B cell (primary cell): ENCODE results near the gene MARCOL. TPM values are rescaled to one million over a fixed set of nuclear protein-coding genes. Genes with fewer than 3 reads are reported as not detected.

Source experiments
- ATAC-seq: fragments of 200-7000 bp; cut with Tn5 transposase; one replicate; pipeline ENCODE4 v1.10.0; 2021; ENCODE audit warnings: low read depth, mild to moderate bottlenecking, moderate number of reproducible peaks, moderate library complexity
- CTCF ChIA-PET: fragments of 350-600 bp; sonication (Branson Sonifier 250); formaldehyde crosslinking; loops from one replicate; lab custom pipeline; 2021; ENCODE audit warnings: antibody characterized with exemption, inconsistent platforms; lab: Charles Lee
- POLR2A ChIA-PET: fragments of 350-600 bp; sonication (Branson Sonifier 250); formaldehyde crosslinking; loops from one replicate; lab custom pipeline; 2021; ENCODE audit warnings: antibody characterized with exemption; lab: Charles Lee
- DNase-seq: peaks from one replicate; pipeline ENCODE4 v3.0.0; 2013
- H2AFZ ChIP-seq: 2 replicates; pipeline ENCODE4 v1.6.1; 2012; ENCODE audit warnings: mild to moderate bottlenecking, low read depth, low read length; ENCODE audit not compliant: insufficient read depth, poor library complexity, severe bottlenecking
- H3K27ac ChIP-seq, 2 donors: 1 replicate in 1 of 2; 2 replicates in 1 of 2; pipeline ENCODE4 v1.5.1; 2012 to 2013; ENCODE audit warnings: low read length in 2 of 2, mild to moderate bottlenecking in 2 of 2, moderate library complexity in 1 of 2
- H3K27me3 ChIP-seq, 4 experiments: fragments of 200-600 bp in 1 of 4; sonication (generic) in 1 of 4; replicated peaks in 1 of 4; 1 replicate in 2 of 4; 2 replicates in 2 of 4; pipeline versions ENCODE4 v1.6.1 to v1.7.0; 2013 to 2016; ENCODE audit warnings: low read length in 3 of 4, mild to moderate bottlenecking in 2 of 4, mixed read lengths in 1 of 4, moderate library complexity in 1 of 4; ENCODE audit not compliant: insufficient read depth in 4 of 4, control insufficient read depth in 3 of 4; ENCODE audit errors: control extremely low read depth in 1 of 4
- H3K36me3 ChIP-seq, 2 experiments: replicated peaks in 1 of 2; 1 replicate in 1 of 2; 2 replicates in 1 of 2; pipeline versions ENCODE4 v1.6.1 to v1.7.1; 2013; ENCODE audit warnings: low read length in 1 of 2; ENCODE audit not compliant: insufficient read depth in 2 of 2, control insufficient read depth in 1 of 2; ENCODE audit errors: control extremely low read depth in 1 of 2, extremely low read depth in 1 of 2
- H3K4me1 ChIP-seq, 2 donors: fragments of 200-600 bp in 1 of 2; sonication (generic) in 1 of 2; 1 replicate in 1 of 2; 2 replicates in 1 of 2; pipeline versions ENCODE4 v1.5.1 to v1.6.1; 2013 to 2017; ENCODE audit warnings: low read length in 2 of 2; ENCODE audit not compliant: control insufficient read depth in 2 of 2, insufficient read depth in 2 of 2
- H3K4me2 ChIP-seq: replicated peaks from 2 replicates; pipeline ENCODE3; 2012; ENCODE audit warnings: mild to moderate bottlenecking, low read depth, low read length; ENCODE audit not compliant: poor library complexity, severe bottlenecking
- H3K4me3 ChIP-seq, 5 experiments: fragments of 200-600 bp in 1 of 5; sonication (generic) in 1 of 5; 1 replicate in 3 of 5; 2 replicates in 2 of 5; pipeline versions ENCODE4 v1.5.1 to v1.7.0; 2011 to 2016; ENCODE audit warnings: low read length in 4 of 5, mild to moderate bottlenecking in 4 of 5, low read depth in 2 of 5, control low read depth in 1 of 5, moderate library complexity in 1 of 5; ENCODE audit not compliant: insufficient read depth in 1 of 5; ENCODE audit errors: control extremely low read depth in 1 of 5, extremely low read depth in 1 of 5
- H3K79me2 ChIP-seq: fragments of 200-600 bp; sonication (generic); one replicate; pipeline ENCODE4 v1.6.0; 2016; ENCODE audit warnings: low read length; ENCODE audit not compliant: control insufficient read depth, insufficient read depth
- H3K9ac ChIP-seq: fragments of 200-600 bp; sonication (generic); 2 replicates; pipeline ENCODE4 v1.6.1; 2017; ENCODE audit warnings: mild to moderate bottlenecking, low read length, moderate library complexity
- H3K9me3 ChIP-seq, 3 donors: one replicate each; pipeline versions ENCODE4 v1.6.1 to v1.7.1; 2013; ENCODE audit warnings: low read length in 2 of 3; ENCODE audit not compliant: control insufficient read depth in 2 of 3, insufficient read depth in 1 of 3; ENCODE audit errors: control extremely low read depth in 1 of 3
- H4K20me1 ChIP-seq: 2 replicates; pipeline ENCODE4 v1.6.0; 2012; ENCODE audit warnings: mild to moderate bottlenecking, low read length; ENCODE audit not compliant: insufficient read depth, control insufficient read depth, poor library complexity, severe bottlenecking
- H3K27ac Mint-ChIP-seq: one replicate; pipeline ENCODE4 v1.8.0; 2021; ENCODE audit warnings: mixed read lengths
- H3K27me3 Mint-ChIP-seq: one replicate; pipeline ENCODE4 v1.8.0; 2021; ENCODE audit warnings: mixed read lengths
- H3K4me1 Mint-ChIP-seq: one replicate; pipeline ENCODE4 v1.8.0; 2021; ENCODE audit warnings: mixed read lengths
- H3K4me3 Mint-ChIP-seq: one replicate; pipeline ENCODE4 v1.8.0; 2021; ENCODE audit warnings: mixed read lengths
- H3K9me3 Mint-ChIP-seq: one replicate; pipeline ENCODE4 v1.8.0; 2022; ENCODE audit warnings: mixed read lengths; ENCODE audit not compliant: insufficient read depth
- EZH2 ChIP-seq: IDR thresholded peaks from 2 replicates; pipeline ENCODE4 v1.6.1; 2012; ENCODE audit warnings: borderline replicate concordance, low read depth, mild to moderate bottlenecking, moderate library complexity, low read length; ENCODE audit not compliant: insufficient read depth, poor library complexity, severe bottlenecking
- WGBS: methylation state at CpG from one replicate; pipeline ENCODE4 v1.1.5; 2013; ENCODE audit warnings: missing lambda C conversion rate; ENCODE audit not compliant: insufficient coverage; 5-methylcytosine and 5-hydroxymethylcytosine counted together
- intact Hi-C: fragments of 100-400 bp; cut with micrococcal nuclease; formaldehyde crosslinking; loops from one replicate; pipeline ENCODE4 v1.10.0; 2022
- polyA plus RNA-seq: library from polyadenylated mRNA; depleted of rRNA; stranded (reverse); fragments of >200 nt; gene quantifications from 2 replicates; pipeline ENCODE4 v1.2.3, GENCODE V29; 2012
- total RNA-seq, 2 donors: library from RNA; stranded (reverse); fragments of 120-200 nt in 1 of 2; gene quantifications; 1 replicate in 1 of 2; 2 replicates in 1 of 2; pipeline versions ENCODE4 v1.2.3 to v1.2.4, GENCODE V29; 2013 to 2022
- TF ChIP-seq, protein P1 (sequence below): fragments of 200-600 bp; IDR thresholded peaks from one replicate; pipeline ENCODE4 v1.8.0; 2022; ENCODE audit warnings: antibody characterized with exemption, mild to moderate bottlenecking

MARCOL gene
- total and polyA plus RNA-seq, 2 donors (not counting 1 experiment from before 2014, with no cell fraction given): not detected

DNA sequence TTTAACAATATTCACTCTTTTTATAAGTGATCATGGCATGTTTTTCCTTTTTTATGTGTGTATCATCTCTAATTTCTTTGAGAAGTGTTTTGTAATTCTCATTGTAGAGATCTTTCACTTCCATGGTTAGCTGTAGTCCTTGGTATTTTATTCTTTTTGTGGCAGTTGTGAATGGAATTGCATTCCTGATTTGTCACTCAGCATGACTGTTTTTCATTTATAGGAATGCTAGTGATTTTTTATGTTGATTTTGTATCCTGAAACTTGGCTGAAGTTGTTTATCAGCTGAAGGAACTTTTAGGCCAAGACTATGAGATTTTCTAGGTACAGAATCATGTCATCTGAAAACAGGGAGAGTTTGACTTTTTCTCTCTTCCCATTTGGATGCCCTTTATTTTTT, 17.1 kb downstream of the MARCOL start:
- TF ChIP-seq, protein P1, sequence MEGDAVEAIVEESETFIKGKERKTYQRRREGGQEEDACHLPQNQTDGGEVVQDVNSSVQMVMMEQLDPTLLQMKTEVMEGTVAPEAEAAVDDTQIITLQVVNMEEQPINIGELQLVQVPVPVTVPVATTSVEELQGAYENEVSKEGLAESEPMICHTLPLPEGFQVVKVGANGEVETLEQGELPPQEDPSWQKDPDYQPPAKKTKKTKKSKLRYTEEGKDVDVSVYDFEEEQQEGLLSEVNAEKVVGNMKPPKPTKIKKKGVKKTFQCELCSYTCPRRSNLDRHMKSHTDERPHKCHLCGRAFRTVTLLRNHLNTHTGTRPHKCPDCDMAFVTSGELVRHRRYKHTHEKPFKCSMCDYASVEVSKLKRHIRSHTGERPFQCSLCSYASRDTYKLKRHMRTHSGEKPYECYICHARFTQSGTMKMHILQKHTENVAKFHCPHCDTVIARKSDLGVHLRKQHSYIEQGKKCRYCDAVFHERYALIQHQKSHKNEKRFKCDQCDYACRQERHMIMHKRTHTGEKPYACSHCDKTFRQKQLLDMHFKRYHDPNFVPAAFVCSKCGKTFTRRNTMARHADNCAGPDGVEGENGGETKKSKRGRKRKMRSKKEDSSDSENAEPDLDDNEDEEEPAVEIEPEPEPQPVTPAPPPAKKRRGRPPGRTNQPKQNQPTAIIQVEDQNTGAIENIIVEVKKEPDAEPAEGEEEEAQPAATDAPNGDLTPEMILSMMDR: no peak
- no peak for TF ChIP-seq EZH2
- ATAC-seq: no peak
- H3K27me3 Mint-ChIP-seq: no peaks in the 10 kb centered on the region
- H3K9me3 Mint-ChIP-seq: peaks cover 25% of the 10 kb centered on the region
- CTCF ChIA-PET: no interaction called here
- no peak overlapping the region for H3K27ac ChIP-seq
- no peaks in the 10 kb centered on the region for H3K4me1 Mint-ChIP-seq
- no peak overlapping the region for H3K27ac Mint-ChIP-seq
- H3K4me1 ChIP-seq: no peaks in the 10 kb centered on the region
- intact Hi-C loops: no loop called here
- H4K20me1 ChIP-seq: no peaks in the 10 kb centered on the region
- no peak overlapping the region for H3K4me3 ChIP-seq
- no peaks in the 10 kb centered on the region for H3K27me3 ChIP-seq
- POLR2A ChIA-PET: no interaction called here
- no peaks in the 10 kb centered on the region for H3K36me3 ChIP-seq
- H3K79me2 ChIP-seq: no peaks in the 10 kb centered on the region
- DNase-seq: no peak
- no peak overlapping the region for H3K4me2 ChIP-seq
- peaks cover 0 to 12% (median 9%) of the 10 kb centered on the region in 3 donors for H3K9me3 ChIP-seq
- H2AFZ ChIP-seq: no peak overlapping the region
- H3K9ac ChIP-seq: no peak overlapping the region
- H3K4me3 Mint-ChIP-seq: no peak overlapping the region

DNA sequence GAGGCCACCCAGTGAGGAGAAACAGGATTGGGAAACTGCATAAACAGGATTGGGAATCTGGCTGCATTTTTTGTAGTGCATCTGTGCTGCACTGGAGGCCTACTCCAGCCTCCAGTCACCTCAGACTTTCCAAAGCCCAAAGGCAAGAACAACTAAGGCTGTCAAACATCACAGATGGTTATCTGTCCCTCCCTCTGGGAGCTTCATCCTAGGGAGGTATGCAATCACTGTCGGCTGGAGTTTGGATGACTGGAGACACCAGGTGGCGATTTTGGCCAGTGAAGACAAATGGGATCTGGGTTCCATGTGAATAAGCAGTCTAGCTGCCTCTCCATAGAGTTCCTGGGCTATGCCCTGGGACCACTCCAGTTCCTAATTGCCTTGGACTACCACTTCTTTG, 21.0 kb downstream of the MARCOL start:
- Histone ChIP-seq H3K4me3 (no peak overlapping the region), H3K4me2 (no peak overlapping the region), H3K79me2 (no peaks in the 10 kb centered on the region), H3K36me3 (no peaks in the 10 kb centered on the region), H3K27ac (no peak overlapping the region), H3K4me1 (no peaks in the 10 kb centered on the region), H4K20me1 (no peaks in the 10 kb centered on the region), H3K9ac (no peak overlapping the region), H3K27me3 (no peaks in the 10 kb centered on the region), H2AFZ (no peak overlapping the region), H3K9me3 (peaks cover 0 to 12% (median 9%) of the 10 kb centered on the region in 3 donors)
- H3K27ac Mint-ChIP-seq: no peak overlapping the region
- H3K4me1 Mint-ChIP-seq: no peaks in the 10 kb centered on the region
- peaks cover 21% of the 10 kb centered on the region for H3K9me3 Mint-ChIP-seq
- POLR2A ChIA-PET: no interaction called here
- ATAC-seq (no peak), DNase-seq (no peak)
- H3K27me3 Mint-ChIP-seq: no peaks in the 10 kb centered on the region
- H3K4me3 Mint-ChIP-seq: no peak overlapping the region
- TF ChIP-seq, protein P1: no peak
- no peak for TF ChIP-seq EZH2
- CTCF ChIA-PET: no interaction called here
- WGBS: 73% methylated on average over 2 of the region's 2 CpGs
- intact Hi-C loops: no loop called here
